Stomach (tissue), 19 donors: ENCODE results near the gene RBFOX2. TPM values are rescaled to one million over a fixed set of nuclear protein-coding genes. Genes with fewer than 3 reads are reported as not detected.
A peak's percentile ranks its signal among the peaks of the same experiment; 100 is the strongest.

ENCODE experiments used
- DNase-seq, 2 donors: peaks; one replicate each; pipeline versions ENCODE4 v3.0.0 to v3.0.0-alpha.2; 2013 to 2019
- H3K27ac ChIP-seq, 5 donors: fragments of 200-600 bp in 4 of 5; sonication (generic) in 4 of 5; one replicate each; pipeline ENCODE4 v1.5.1; 2013 to 2019; ENCODE audit warnings: mild to moderate bottlenecking in 1 of 5, moderate library complexity in 1 of 5
- H3K27me3 ChIP-seq, 3 donors: fragments of 200-600 bp; sonication (generic); one replicate each; pipeline ENCODE4 v1.5.1; 2017 to 2019; ENCODE audit warnings: mixed run types in 1 of 3
- H3K36me3 ChIP-seq, 4 donors: fragments of 200-600 bp; sonication (generic); 1 replicate in 3 of 4; 2 replicates in 1 of 4; pipeline ENCODE4 v1.5.1; 2016 to 2019
- H3K4me1 ChIP-seq, 4 donors: fragments of 200-600 bp; sonication (generic); one replicate each; pipeline ENCODE4 v1.5.1; 2016 to 2019
- H3K4me3 ChIP-seq, 4 donors: fragments of 200-600 bp; sonication (generic) in 3 of 4; one replicate each; pipeline ENCODE4 v1.5.1; 2016 to 2019; ENCODE audit warnings: mild to moderate bottlenecking in 1 of 4
- H3K9me3 ChIP-seq, 4 donors: fragments of 200-600 bp; sonication (generic); one replicate each; pipeline ENCODE4 v1.5.1; 2016 to 2019
- CTCF ChIP-seq, 7 experiments: fragments of 450-650 bp in 4 of 7; fragments of 200-600 bp in 3 of 7; sonication (generic) in 3 of 7; IDR thresholded peaks; one replicate each; pipeline ENCODE4 v1.5.1; 2016 to 2019; ENCODE audit warnings: antibody characterized with exemption in 7 of 7, control low read depth in 2 of 7, mild to moderate bottlenecking in 1 of 7
- EP300 ChIP-seq: sonication (generic); formaldehyde crosslinking; IDR thresholded peaks from one replicate; pipeline ENCODE4 v1.6.1; 2017; ENCODE audit warnings: antibody characterized with exemption
- POLR2A ChIP-seq, 4 donors: fragments of 450-650 bp; IDR thresholded peaks; one replicate each; pipeline ENCODE4 v1.6.1; 2016; ENCODE audit warnings: antibody characterized with exemption in 4 of 4, control low read depth in 2 of 4, mild to moderate bottlenecking in 1 of 4, moderate library complexity in 1 of 4
- POLR2AphosphoS5 ChIP-seq, 3 donors: sonication (generic); formaldehyde crosslinking; IDR thresholded peaks; one replicate each; pipeline ENCODE4 v1.6.1; 2016; ENCODE audit warnings: antibody characterized with exemption in 3 of 3
- WGBS, 5 donors: extraction: QIAGEN DNeasy Blood & Tissue Kit in 3 of 5; methylation state at CpG; one replicate each; pipeline versions ENCODE4 v1.1.5 to v1.1.7; 2013 to 2018; 5-methylcytosine and 5-hydroxymethylcytosine counted together
- intact Hi-C: fragments of 100-400 bp; cut with DNase I; formaldehyde crosslinking; loops from one replicate; pipeline ENCODE4 v1.15.1; 2023; ENCODE audit warnings: low total_unique reads
- long read RNA-seq, 10 donors: transcript quantifications; one replicate each; lab custom pipeline, GENCODE V29; 2026
- polyA plus RNA-seq, 3 donors: library from polyadenylated mRNA; stranded (reverse); fragments of 200-250 nt; gene quantifications; one replicate each; pipeline ENCODE4 v1.2.3, GENCODE V29; 2013
- total RNA-seq, 5 donors: library from RNA; depleted of rRNA; stranded (reverse); fragments of >200 nt; gene quantifications; one replicate each; pipeline versions ENCODE4 v1.1.0 to v1.2.3, GENCODE V29; 2014 to 2016
- donor health status: healthy with polysubstance abuse.
- donor health status: Bipolar disorder and iron deficiency.
- donor health status: healthy.

Gene RBFOX2, protein sequence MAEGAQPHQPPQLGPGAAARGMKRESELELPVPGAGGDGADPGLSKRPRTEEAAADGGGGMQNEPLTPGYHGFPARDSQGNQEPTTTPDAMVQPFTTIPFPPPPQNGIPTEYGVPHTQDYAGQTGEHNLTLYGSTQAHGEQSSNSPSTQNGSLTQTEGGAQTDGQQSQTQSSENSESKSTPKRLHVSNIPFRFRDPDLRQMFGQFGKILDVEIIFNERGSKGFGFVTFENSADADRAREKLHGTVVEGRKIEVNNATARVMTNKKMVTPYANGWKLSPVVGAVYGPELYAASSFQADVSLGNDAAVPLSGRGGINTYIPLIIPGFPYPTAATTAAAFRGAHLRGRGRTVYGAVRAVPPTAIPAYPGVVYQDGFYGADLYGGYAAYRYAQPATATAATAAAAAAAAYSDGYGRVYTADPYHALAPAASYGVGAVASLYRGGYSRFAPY
- total RNA-seq: 100 to 1,000 TPM in 1 of 5 donors, 10 to 100 TPM in 4; 41.4 to 176 (median 64.9) TPM
- polyA plus RNA-seq: 10 to 100 TPM; 14.9 to 26.6 (median 21.5) TPM
- long read RNA-seq, donor 1, partial matches to known transcripts: 12 of 13 reads
- long read RNA-seq, donor 1, other reads (novel, unspliced or antisense): 0 of 13 reads
- long read RNA-seq, donor 2, full-length matches to known transcripts: 8 of 21 reads
- long read RNA-seq, donor 2, partial matches to known transcripts: 13 of 21 reads
- long read RNA-seq, donor 2, other reads (novel, unspliced or antisense): 0 of 21 reads
- long read RNA-seq, donor 3, partial matches to known transcripts: 1,511 of 1,511 reads
- long read RNA-seq, donor 3, other reads (novel, unspliced or antisense): 0 of 1,511 reads
- long read RNA-seq, donor 4, partial matches to known transcripts: 0 of 1 reads
- long read RNA-seq, donor 4, other reads (novel, unspliced or antisense): 0 of 1 reads
- long read RNA-seq, donor 5, partial matches to known transcripts: 1,982 of 1,987 reads
- long read RNA-seq, donor 5, other reads (novel, unspliced or antisense): 0 of 1,987 reads
- long read RNA-seq, donor 6, transcript RBFOX2-211 (3 exons, 2,396 nt): major isoform, 5 of 24 reads
- long read RNA-seq, donor 6, partial matches to known transcripts: 13 of 24 reads
- long read RNA-seq, donor 6, other reads (novel, unspliced or antisense): 0 of 24 reads
- long read RNA-seq, donor 7, partial matches to known transcripts: 3,044 of 3,049 reads
- long read RNA-seq, donor 7, other reads (novel, unspliced or antisense): 0 of 3,049 reads
- long read RNA-seq, donor 8, full-length matches to known transcripts: 5 of 2,681 reads
- long read RNA-seq, donor 8, partial matches to known transcripts: 2,676 of 2,681 reads
- long read RNA-seq, donor 8, other reads (novel, unspliced or antisense): 0 of 2,681 reads
- long read RNA-seq, donor 9, partial matches to known transcripts: 12 of 19 reads
- long read RNA-seq, donor 9, other reads (novel, unspliced or antisense): 0 of 19 reads
- long read RNA-seq, donor 10: 0 reads

DNA sequence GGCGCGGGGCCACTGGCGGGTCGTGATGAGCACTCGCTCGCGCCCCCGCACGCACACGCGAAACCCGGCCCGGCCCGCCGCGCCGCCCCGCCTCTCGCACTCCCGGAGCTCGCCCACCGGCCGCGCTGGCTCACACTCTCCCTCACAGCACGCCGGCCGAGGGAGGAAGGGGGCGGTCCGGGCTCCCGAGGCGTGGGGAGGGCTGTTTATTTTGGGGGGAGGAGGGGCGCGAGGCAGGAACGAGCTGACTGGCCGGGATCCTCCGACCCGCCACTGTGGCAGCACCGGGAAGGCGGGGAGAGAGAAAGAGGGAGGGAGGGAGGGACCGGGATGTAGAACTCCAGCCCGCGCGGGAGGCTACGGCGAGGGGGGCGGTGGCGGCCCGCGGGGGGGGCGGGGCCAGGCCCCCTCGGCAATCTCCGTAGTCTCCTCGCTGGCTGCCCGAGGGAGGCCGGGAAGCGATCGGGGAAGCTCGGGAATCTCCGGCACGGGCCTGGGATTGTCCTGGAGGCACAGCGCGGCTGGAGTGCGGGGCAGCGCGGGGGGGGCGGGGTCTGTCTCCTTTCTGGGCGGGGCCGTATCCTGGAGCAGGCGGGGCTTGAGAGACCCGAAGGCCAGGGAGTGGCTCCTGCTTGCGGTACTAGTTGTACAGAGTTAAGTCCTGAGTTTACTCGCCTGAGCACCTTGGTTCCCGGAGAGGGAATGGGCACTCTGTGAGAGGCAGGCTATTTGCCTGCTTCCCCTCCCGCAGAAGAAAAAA, at the start of gene RBFOX2:
RBFOX2 (minus strand) TSS at position 179 of the 760 bp plus-strand sequence. CDS start 399 bp downstream, outside the sequence.
- H3K27me3 ChIP-seq: peaks cover 0 to 6% (median 0%) of the 10 kb centered on the region in 3 donors
- peak within 1 kb of the TSS; percentile 71 to 91 (median 84) for H3K4me3 ChIP-seq
- no peaks in the 10 kb centered on the region for H3K36me3 ChIP-seq
- peaks cover 6 to 49% (median 21%) of the 10 kb centered on the region in 4 donors for H3K4me1 ChIP-seq
- H3K9me3 ChIP-seq: no peaks in the 10 kb centered on the region
- intact Hi-C loops: no loop called here
- H3K27ac ChIP-seq: peak within 1 kb of the TSS; percentile 80 to 97 (median 93)
- WGBS, 5 donors: 0 to 1% (median 1%) methylated on average over 35 to 74 of the region's 74 CpGs
- DNase-seq: peak; percentile 98
- peak; percentile 64 to 86 (median 84) for TF ChIP-seq POLR2AphosphoS5 (IDR thresholded peaks at IDR 0.05)
- TF ChIP-seq POLR2A (IDR thresholded peaks at IDR 0.05): peak in 1 of 4 donors; percentile 23
- TF ChIP-seq CTCF (IDR thresholded peaks at IDR 0.05): no peak
- no peak for TF ChIP-seq EP300

DNA sequence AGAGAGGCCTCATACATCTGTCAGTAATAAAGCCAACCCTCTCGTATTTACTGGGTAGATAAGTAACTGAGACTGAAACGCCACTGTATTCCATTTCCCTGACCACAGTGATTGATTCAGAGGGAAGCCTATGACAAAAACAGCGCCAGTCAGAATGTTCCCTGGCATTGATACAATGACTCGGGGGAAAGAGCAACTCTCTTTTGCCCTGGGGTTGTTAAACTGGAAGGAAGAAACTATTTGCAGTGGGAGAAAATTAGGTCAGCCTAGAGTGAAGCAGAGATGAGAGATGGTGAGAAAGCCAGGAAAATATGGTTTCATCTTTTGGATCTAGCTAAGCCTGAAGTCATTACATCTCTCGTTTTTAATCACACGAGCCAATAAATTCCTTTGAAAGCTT, 48.6 kb upstream of the RBFOX2 start:
- Histone ChIP-seq H3K27ac (peak overlapping the region in 3 of 5 donors; percentile 8 to 35 (median 34)), H3K27me3 (no peaks in the 10 kb centered on the region), H3K9me3 (no peaks in the 10 kb centered on the region), H3K4me1 (peaks cover 0 to 7% (median 0%) of the 10 kb centered on the region in 4 donors), H3K4me3 (no peak overlapping the region), H3K36me3 (no peaks in the 10 kb centered on the region)
- intact Hi-C loops: no loop called here
- no peak for TF ChIP-seq POLR2A (IDR thresholded peaks at IDR 0.05)
- TF ChIP-seq CTCF (IDR thresholded peaks at IDR 0.05): no peak
- no peak for TF ChIP-seq POLR2AphosphoS5 (IDR thresholded peaks at IDR 0.05)
- no peak for TF ChIP-seq EP300
- WGBS, 5 donors: 39 to 64% (median 47%) methylated on average over 6 of the region's 6 CpGs
- peak in 1 of 2 donors; percentile 52 for DNase-seq

GRCh38 chr22:36075724-36076123, 47.1 kb upstream of the RBFOX2 start:
- TF ChIP-seq CTCF (IDR thresholded peaks at IDR 0.05) (no peak), POLR2AphosphoS5 (IDR thresholded peaks at IDR 0.05) (no peak), POLR2A (IDR thresholded peaks at IDR 0.05) (no peak), EP300 (no peak)
- H3K9me3 ChIP-seq: no peaks in the 10 kb centered on the region
- H3K36me3 ChIP-seq: no peaks in the 10 kb centered on the region
- no peaks in the 10 kb centered on the region for H3K27me3 ChIP-seq
- no peak overlapping the region for H3K4me3 ChIP-seq
- 89 to 93% (median 92%) methylated on average over 5 of the region's 5 CpGs for WGBS, 5 donors
- no peak overlapping the region for H3K27ac ChIP-seq
- H3K4me1 ChIP-seq: peaks cover 0 to 1% (median 0%) of the 10 kb centered on the region in 4 donors
- intact Hi-C loops: no loop called here
- no peak for DNase-seq
